ENCODE measurements around the gene SLC8A2.
A peak's percentile ranks its signal among the peaks of the same experiment; 100 is the strongest.

The SLC8A2 gene

DNA sequence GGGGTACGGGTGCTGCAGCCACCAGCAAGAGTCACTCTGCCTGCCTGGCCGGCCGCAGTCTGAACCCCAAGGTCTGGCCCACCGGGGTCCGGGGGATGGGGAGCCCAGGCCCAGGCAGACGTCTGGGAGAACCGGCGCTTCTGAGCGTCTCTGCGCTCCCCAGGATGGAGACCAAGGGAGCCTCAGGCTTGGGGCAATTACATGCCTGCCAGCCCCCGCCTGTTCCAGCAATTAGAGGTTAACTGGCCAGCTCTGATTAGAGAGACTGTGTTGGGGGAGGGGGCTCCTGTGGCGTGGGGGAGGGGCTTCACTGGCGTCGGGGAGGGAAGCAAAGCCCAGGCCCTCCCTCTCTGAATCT, 64.3 kb downstream of the SLC8A2 start:
- H2AFZ ChIP-seq (ENCODE audit: insufficient read depth, low read length, poor library complexity): no peak overlapping the region
- no peak overlapping the region for H3K4me3 ChIP-seq (ENCODE audit: low read depth, low read length)
- peaks cover 6% of the 10 kb centered on the region for H3K27me3 ChIP-seq (ENCODE audit: insufficient read depth, low read length)
- no CpG with 5 or more reads among the region's 14 CpGs for WGBS (ENCODE audit: extremely low coverage, insufficient coverage, insufficient read length)
- H2AK5ac ChIP-seq (ENCODE audit: low read length): no peak overlapping the region
- no peak overlapping the region for H3K4ac ChIP-seq (ENCODE audit: low read depth, low read length)
- H3K36me3 ChIP-seq (ENCODE audit: control insufficient read depth in 1 of 2, insufficient read depth in 2 of 2, low read length in 2 of 2): no peaks in the 10 kb centered on the region
- no peak overlapping the region for H4K91ac ChIP-seq (ENCODE audit: low read depth, low read length)
- no peak overlapping the region for H3K18ac ChIP-seq (ENCODE audit: low read length)
- H4K12ac ChIP-seq (ENCODE audit: low read depth, low read length): no peak overlapping the region
- H3K79me2 ChIP-seq (ENCODE audit: control insufficient read depth, insufficient read depth, low read length, poor library complexity): no peaks in the 10 kb centered on the region
- H3K9me3 ChIP-seq (ENCODE audit: insufficient read depth, low read depth, low read length): peaks cover 6% of the 10 kb centered on the region
- no peak overlapping the region for H4K8ac ChIP-seq (ENCODE audit: low read depth, low read length)
- H3K14ac ChIP-seq (ENCODE audit: low read length): no peak overlapping the region
- no peak overlapping the region for H2BK120ac ChIP-seq (ENCODE audit: insufficient read depth, low read length, poor library complexity)
- H3K4me1 ChIP-seq (ENCODE audit: control insufficient read depth in 1 of 2, insufficient read depth in 2 of 2, low read length in 2 of 2): peaks cover 0 to 3% of the 10 kb centered on the region in 2 experiments
- H3K79me1 ChIP-seq (ENCODE audit: low read length): no peaks in the 10 kb centered on the region
- no peak for DNase-seq
- H3K9ac ChIP-seq (ENCODE audit: low read length): no peak overlapping the region
- H3K23ac ChIP-seq (ENCODE audit: low read length): no peak overlapping the region
- H2BK5ac ChIP-seq (ENCODE audit: low read depth, low read length, poor library complexity): no peak overlapping the region
- no peak overlapping the region for H3K4me2 ChIP-seq (ENCODE audit: low read length)
- H3K27ac ChIP-seq (ENCODE audit: low read depth, low read length): no peak overlapping the region
- H2BK12ac ChIP-seq (ENCODE audit: low read length): no peak overlapping the region

DNA sequence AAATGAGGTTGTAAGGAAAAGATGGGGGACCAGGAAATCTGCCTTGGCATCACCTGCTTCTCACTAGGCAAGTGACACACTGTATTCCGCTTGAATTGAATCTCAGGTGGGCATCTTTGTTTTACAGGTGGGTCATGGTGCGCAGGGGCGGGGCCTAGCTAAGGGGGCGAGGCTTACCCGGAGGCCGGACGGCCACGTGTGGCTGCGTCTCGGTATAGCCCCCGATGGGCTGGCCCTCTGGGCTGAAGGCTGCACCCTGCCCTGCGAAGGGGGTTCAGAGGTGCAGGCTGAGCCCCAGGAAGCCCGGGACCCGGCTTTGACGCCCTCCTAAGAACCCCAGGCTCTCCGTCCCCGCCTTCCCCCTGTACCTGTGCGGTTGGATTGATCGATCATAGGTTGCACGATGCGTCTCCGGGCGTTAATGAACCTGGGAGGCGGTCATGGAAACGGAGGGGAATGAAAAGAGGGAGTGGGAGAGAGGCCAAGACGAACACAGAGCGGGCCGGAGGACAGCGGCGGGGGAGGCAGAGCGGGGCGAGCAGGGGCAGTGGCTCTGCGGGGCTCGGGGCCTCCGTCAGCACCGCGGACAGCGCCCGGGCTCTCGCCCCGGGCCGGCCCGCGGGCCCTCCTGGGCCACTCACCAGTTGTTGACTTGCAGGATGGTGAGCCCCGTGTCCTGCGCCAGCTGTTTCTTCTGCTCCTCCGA, 64.8 kb downstream of the SLC8A2 start:
- no peaks in the 10 kb centered on the region for H3K79me1 ChIP-seq (ENCODE audit: low read length)
- H3K79me2 ChIP-seq (ENCODE audit: control insufficient read depth, insufficient read depth, low read length, poor library complexity): no peaks in the 10 kb centered on the region
- no peaks in the 10 kb centered on the region for H3K36me3 ChIP-seq (ENCODE audit: control insufficient read depth in 1 of 2, insufficient read depth in 2 of 2, low read length in 2 of 2)
- no peak overlapping the region for H3K27ac ChIP-seq (ENCODE audit: low read depth, low read length)
- DNase-seq: peak; percentile 21 to 63
- peak overlapping the region; percentile 19 for H3K4me2 ChIP-seq (ENCODE audit: low read length)
- no peak overlapping the region for H3K23ac ChIP-seq (ENCODE audit: low read length)
- H3K4me3 ChIP-seq (ENCODE audit: low read depth, low read length): no peak overlapping the region
- no peak overlapping the region for H2BK5ac ChIP-seq (ENCODE audit: low read depth, low read length, poor library complexity)
- H3K18ac ChIP-seq (ENCODE audit: low read length): no peak overlapping the region
- no peak overlapping the region for H2AFZ ChIP-seq (ENCODE audit: insufficient read depth, low read length, poor library complexity)
- no peak overlapping the region for H4K8ac ChIP-seq (ENCODE audit: low read depth, low read length)
- peaks cover 0 to 3% of the 10 kb centered on the region in 2 experiments for H3K4me1 ChIP-seq (ENCODE audit: control insufficient read depth in 1 of 2, insufficient read depth in 2 of 2, low read length in 2 of 2)
- H3K9me3 ChIP-seq (ENCODE audit: insufficient read depth, low read depth, low read length): peaks cover 6% of the 10 kb centered on the region
- H2BK120ac ChIP-seq (ENCODE audit: insufficient read depth, low read length, poor library complexity): no peak overlapping the region
- H3K14ac ChIP-seq (ENCODE audit: low read length): no peak overlapping the region
- H3K27me3 ChIP-seq (ENCODE audit: insufficient read depth, low read length): peaks cover 6% of the 10 kb centered on the region
- no peak overlapping the region for H3K4ac ChIP-seq (ENCODE audit: low read depth, low read length)
- no peak overlapping the region for H3K9ac ChIP-seq (ENCODE audit: low read length)
- WGBS (ENCODE audit: extremely low coverage, insufficient coverage, insufficient read length): no CpG with 5 or more reads among the region's 47 CpGs
- no peak overlapping the region for H4K12ac ChIP-seq (ENCODE audit: low read depth, low read length)
- H4K91ac ChIP-seq (ENCODE audit: low read depth, low read length): no peak overlapping the region
- no peak overlapping the region for H2AK5ac ChIP-seq (ENCODE audit: low read length)
- H2BK12ac ChIP-seq (ENCODE audit: low read length): no peak overlapping the region

DNA sequence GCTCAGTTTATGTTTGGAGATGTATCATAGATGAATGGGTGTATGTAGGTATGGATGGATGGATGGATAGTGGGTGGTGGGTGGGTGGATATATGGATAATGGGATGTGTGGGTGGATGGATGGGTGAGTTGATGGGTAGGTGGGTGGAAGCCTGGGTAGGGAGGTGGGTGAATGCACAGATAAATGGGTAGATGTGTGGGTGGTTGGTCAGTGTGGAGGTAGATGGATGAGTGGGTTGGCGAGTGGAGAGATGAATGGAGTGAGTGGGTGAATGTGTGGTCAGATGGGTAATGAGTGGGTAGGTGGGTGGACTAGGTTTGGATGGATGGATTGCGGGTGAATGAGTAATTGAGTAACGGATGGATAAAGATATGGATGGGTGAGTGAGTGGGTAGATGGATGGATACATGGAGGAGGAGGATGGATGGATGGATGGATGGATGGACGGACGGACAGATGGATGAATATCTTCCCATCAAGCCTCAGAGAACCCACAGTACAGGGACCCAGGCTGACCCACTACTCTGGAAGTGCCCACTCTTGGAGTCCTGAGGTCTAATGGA, 65.8 kb downstream of the SLC8A2 start:
- H3K36me3 ChIP-seq (ENCODE audit: control insufficient read depth in 1 of 2, insufficient read depth in 2 of 2, low read length in 2 of 2): no peaks in the 10 kb centered on the region
- no peak overlapping the region for H4K91ac ChIP-seq (ENCODE audit: low read depth, low read length)
- H2AK5ac ChIP-seq (ENCODE audit: low read length): no peak overlapping the region
- DNase-seq: no peak
- H3K18ac ChIP-seq (ENCODE audit: low read length): no peak overlapping the region
- H4K12ac ChIP-seq (ENCODE audit: low read depth, low read length): no peak overlapping the region
- H3K79me1 ChIP-seq (ENCODE audit: low read length): no peaks in the 10 kb centered on the region
- H3K14ac ChIP-seq (ENCODE audit: low read length): no peak overlapping the region
- no peaks in the 10 kb centered on the region for H3K79me2 ChIP-seq (ENCODE audit: control insufficient read depth, insufficient read depth, low read length, poor library complexity)
- H3K23ac ChIP-seq (ENCODE audit: low read length): no peak overlapping the region
- H3K27me3 ChIP-seq (ENCODE audit: insufficient read depth, low read length): peaks cover 6% of the 10 kb centered on the region
- no peak overlapping the region for H2BK5ac ChIP-seq (ENCODE audit: low read depth, low read length, poor library complexity)
- no peak overlapping the region for H3K4ac ChIP-seq (ENCODE audit: low read depth, low read length)
- H3K9me3 ChIP-seq (ENCODE audit: insufficient read depth, low read depth, low read length): peaks cover 6% of the 10 kb centered on the region
- no peak overlapping the region for H3K9ac ChIP-seq (ENCODE audit: low read length)
- no peak overlapping the region for H2BK12ac ChIP-seq (ENCODE audit: low read length)
- no peak overlapping the region for H3K4me2 ChIP-seq (ENCODE audit: low read length)
- H4K8ac ChIP-seq (ENCODE audit: low read depth, low read length): no peak overlapping the region
- no peak overlapping the region for H3K4me3 ChIP-seq (ENCODE audit: low read depth, low read length)
- no peak overlapping the region for H3K27ac ChIP-seq (ENCODE audit: low read depth, low read length)
- WGBS (ENCODE audit: extremely low coverage, insufficient coverage, insufficient read length): 100% methylated on average over 3 of the region's 5 CpGs
- H3K4me1 ChIP-seq (ENCODE audit: control insufficient read depth in 1 of 2, insufficient read depth in 2 of 2, low read length in 2 of 2): peaks cover 0 to 3% of the 10 kb centered on the region in 2 experiments
- no peak overlapping the region for H2BK120ac ChIP-seq (ENCODE audit: insufficient read depth, low read length, poor library complexity)
- no peak overlapping the region for H2AFZ ChIP-seq (ENCODE audit: insufficient read depth, low read length, poor library complexity)

DNA sequence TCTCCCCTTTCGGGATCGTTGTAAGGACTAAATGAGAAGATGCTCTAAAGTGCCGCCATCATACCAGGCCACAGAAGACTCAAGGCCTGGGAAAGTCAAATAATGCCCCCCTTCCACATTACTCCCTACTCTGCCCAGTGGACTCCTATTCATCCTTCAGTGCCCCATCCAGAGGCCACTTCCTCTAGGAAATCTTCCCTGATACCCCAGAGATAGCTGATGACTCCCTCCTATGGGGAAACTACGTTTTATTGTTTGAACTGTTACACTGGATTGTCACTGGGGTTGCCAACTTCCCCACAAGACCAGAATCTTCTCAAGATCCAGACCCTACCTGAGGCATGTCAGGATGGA, 66.5 kb downstream of the SLC8A2 start:
- H4K91ac ChIP-seq (ENCODE audit: low read depth, low read length): no peak overlapping the region
- H2BK5ac ChIP-seq (ENCODE audit: low read depth, low read length, poor library complexity): no peak overlapping the region
- DNase-seq: no peak
- no peak overlapping the region for H3K9ac ChIP-seq (ENCODE audit: low read length)
- no peak overlapping the region for H3K14ac ChIP-seq (ENCODE audit: low read length)
- H3K4me2 ChIP-seq (ENCODE audit: low read length): no peak overlapping the region
- H3K4me1 ChIP-seq (ENCODE audit: control insufficient read depth in 1 of 2, insufficient read depth in 2 of 2, low read length in 2 of 2): peaks cover 0 to 3% of the 10 kb centered on the region in 2 experiments
- no peaks in the 10 kb centered on the region for H3K79me2 ChIP-seq (ENCODE audit: control insufficient read depth, insufficient read depth, low read length, poor library complexity)
- H4K12ac ChIP-seq (ENCODE audit: low read depth, low read length): no peak overlapping the region
- H3K4me3 ChIP-seq (ENCODE audit: low read depth, low read length): no peak overlapping the region
- H4K8ac ChIP-seq (ENCODE audit: low read depth, low read length): no peak overlapping the region
- H2AFZ ChIP-seq (ENCODE audit: insufficient read depth, low read length, poor library complexity): no peak overlapping the region
- WGBS (ENCODE audit: extremely low coverage, insufficient coverage, insufficient read length): no CpG with 5 or more reads among the region's 4 CpGs
- no peak overlapping the region for H3K27ac ChIP-seq (ENCODE audit: low read depth, low read length)
- H3K18ac ChIP-seq (ENCODE audit: low read length): no peak overlapping the region
- H3K23ac ChIP-seq (ENCODE audit: low read length): no peak overlapping the region
- H3K27me3 ChIP-seq (ENCODE audit: insufficient read depth, low read length): peaks cover 6% of the 10 kb centered on the region
- H3K36me3 ChIP-seq (ENCODE audit: control insufficient read depth in 1 of 2, insufficient read depth in 2 of 2, low read length in 2 of 2): no peaks in the 10 kb centered on the region
- no peaks in the 10 kb centered on the region for H3K79me1 ChIP-seq (ENCODE audit: low read length)
- H2BK120ac ChIP-seq (ENCODE audit: insufficient read depth, low read length, poor library complexity): no peak overlapping the region
- no peak overlapping the region for H2AK5ac ChIP-seq (ENCODE audit: low read length)
- peaks cover 6% of the 10 kb centered on the region for H3K9me3 ChIP-seq (ENCODE audit: insufficient read depth, low read depth, low read length)
- no peak overlapping the region for H2BK12ac ChIP-seq (ENCODE audit: low read length)
- no peak overlapping the region for H3K4ac ChIP-seq (ENCODE audit: low read depth, low read length)
